ENCODE measurements around the gene SUPT20H.

DNA sequence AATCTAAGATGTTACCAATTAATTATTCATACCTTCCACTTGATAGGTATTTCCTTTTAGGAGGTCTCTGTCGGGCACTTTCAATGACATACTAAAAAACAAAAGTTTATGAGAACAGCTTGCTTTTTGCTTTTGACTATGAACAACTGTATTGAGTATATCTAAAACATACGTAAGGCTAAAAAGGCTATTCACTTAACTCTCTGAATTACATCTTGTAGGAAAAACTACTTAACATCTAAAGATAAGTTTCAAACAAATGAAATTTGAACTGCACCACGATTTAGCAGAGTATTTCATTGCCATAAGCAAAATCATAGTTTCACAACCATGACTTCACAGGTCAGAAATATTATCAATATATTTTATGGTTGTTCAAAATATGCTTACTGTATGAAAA, 11.6 kb downstream of the SUPT20H start:
- TF ChIP-seq, protein P1, sequence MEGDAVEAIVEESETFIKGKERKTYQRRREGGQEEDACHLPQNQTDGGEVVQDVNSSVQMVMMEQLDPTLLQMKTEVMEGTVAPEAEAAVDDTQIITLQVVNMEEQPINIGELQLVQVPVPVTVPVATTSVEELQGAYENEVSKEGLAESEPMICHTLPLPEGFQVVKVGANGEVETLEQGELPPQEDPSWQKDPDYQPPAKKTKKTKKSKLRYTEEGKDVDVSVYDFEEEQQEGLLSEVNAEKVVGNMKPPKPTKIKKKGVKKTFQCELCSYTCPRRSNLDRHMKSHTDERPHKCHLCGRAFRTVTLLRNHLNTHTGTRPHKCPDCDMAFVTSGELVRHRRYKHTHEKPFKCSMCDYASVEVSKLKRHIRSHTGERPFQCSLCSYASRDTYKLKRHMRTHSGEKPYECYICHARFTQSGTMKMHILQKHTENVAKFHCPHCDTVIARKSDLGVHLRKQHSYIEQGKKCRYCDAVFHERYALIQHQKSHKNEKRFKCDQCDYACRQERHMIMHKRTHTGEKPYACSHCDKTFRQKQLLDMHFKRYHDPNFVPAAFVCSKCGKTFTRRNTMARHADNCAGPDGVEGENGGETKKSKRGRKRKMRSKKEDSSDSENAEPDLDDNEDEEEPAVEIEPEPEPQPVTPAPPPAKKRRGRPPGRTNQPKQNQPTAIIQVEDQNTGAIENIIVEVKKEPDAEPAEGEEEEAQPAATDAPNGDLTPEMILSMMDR (optimal IDR thresholded peaks at IDR 0.05 in 1 of 3, IDR thresholded peaks at IDR 0.05 in 1 of 3, conservative IDR thresholded peaks at IDR 0.05 in 1 of 3; ENCODE audit: extremely low read depth in 1 of 3, insufficient read depth in 2 of 3, low read length in 3 of 3) = no peak
- TF ChIP-seq EZH2 (IDR thresholded peaks at IDR 0.05; ENCODE audit: low read length) = no peak

Measured in keratinocyte (primary cell).